MG63 (cell line): ENCODE results near the gene SUDS3. TPM values are rescaled to one million over a fixed set of nuclear protein-coding genes. Genes with fewer than 3 reads are reported as not detected.
A peak's percentile ranks its signal among the peaks of the same experiment; 100 is the strongest.
"Not testable (repeated sequence)": the region's sequence is repeated elsewhere in the genome, so short reads cannot be mapped to it uniquely, and the experiment has no call there.

ENCODE experiments used
- DNase-seq: peaks from one replicate; pipeline ENCODE4 v3.0.0-alpha.2; 2020
- H3K27me3 ChIP-seq: fragments of 250-450 bp; sonication (Bioruptor Pico); 2 replicates; pipeline ENCODE4 v1.5.1; 2020; ENCODE audit warnings: mild to moderate bottlenecking, moderate library complexity
- H3K36me3 ChIP-seq: fragments of 250-450 bp; sonication (Bioruptor Pico); 2 replicates; pipeline ENCODE4 v1.5.1; 2020; ENCODE audit warnings: mild to moderate bottlenecking, moderate library complexity
- H3K4me3 ChIP-seq: fragments of 250-450 bp; sonication (Bioruptor Pico); 2 replicates; pipeline ENCODE4 v1.5.1; 2020; ENCODE audit warnings: mild to moderate bottlenecking, moderate library complexity
- H3K9me3 ChIP-seq: fragments of 250-450 bp; sonication (Bioruptor Pico); 2 replicates; pipeline ENCODE4 v1.5.1; 2020; ENCODE audit warnings: mild to moderate bottlenecking, moderate library complexity
- total RNA-seq: library from RNA; depleted of rRNA; stranded (reverse); fragments of >200 nt; shearing (Covaris generic); gene quantifications from 2 replicates; pipeline ENCODE4 v1.2.3, GENCODE V29; 2014; ENCODE audit warnings: low replicate concordance

SUDS3 gene
- total RNA-seq, 1 experiment from 2014 or later, result 46.8 TPM

DNA sequence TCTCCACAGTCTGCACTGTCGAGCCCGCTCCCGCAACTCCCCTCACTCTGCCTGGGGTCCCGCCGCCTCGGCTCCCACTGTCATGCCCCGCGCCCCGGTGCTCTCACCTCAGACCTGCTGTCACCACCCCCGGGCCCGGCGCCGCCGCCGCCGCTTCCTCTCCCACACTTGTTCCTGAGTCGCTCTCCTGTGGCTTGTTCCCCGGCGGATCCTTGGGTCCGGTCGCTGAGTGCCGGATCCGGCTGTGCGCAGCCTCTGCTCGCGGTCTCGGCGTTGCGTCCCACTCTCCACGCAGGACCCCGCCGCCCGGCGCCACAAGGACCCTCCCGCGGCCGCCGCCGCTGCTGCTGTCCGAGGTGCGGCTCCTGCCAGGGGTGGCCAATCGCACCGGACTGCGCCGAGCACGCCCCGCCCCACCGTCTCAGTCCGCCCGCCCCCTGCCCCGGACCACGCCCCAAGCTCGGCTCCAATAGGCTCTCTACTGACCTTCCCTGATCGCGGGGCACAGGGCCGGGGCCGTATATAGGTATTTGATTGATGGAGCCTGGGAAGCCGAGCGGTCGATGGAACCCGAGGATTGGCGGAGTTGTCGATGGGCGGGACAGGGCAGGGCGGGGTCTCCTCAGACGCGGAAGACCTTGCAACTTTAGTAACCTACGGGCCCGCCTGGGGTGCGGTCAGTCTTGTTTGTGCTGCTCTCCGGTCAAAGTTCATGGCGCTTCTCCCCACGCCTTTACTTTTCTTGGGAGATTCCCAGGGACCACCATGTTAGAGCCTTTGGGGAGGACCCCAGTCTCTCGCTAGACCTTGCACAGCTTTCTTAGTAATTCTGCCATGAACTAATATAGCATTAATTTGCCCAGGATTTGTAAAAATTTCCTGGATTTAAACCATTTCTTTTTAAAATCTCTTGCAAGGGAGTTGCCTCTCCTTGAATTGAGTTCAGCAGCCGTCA, 3.5 kb upstream of the SUDS3 start, which contains the start of gene TAOK3:
TAOK3 (minus strand) TSS at position 367 of the 955 bp plus-strand sequence. CDS start 117,340 bp downstream, outside the sequence.
- Histone ChIP-seq H3K4me3 (peak within 1 kb of the TSS; percentile 98), H3K36me3 (no peaks in the 10 kb centered on the region), H3K27me3 (no peaks in the 10 kb centered on the region), H3K9me3 (no peaks in the 10 kb centered on the region)
- DNase-seq, result peak; percentile 98

DNA sequence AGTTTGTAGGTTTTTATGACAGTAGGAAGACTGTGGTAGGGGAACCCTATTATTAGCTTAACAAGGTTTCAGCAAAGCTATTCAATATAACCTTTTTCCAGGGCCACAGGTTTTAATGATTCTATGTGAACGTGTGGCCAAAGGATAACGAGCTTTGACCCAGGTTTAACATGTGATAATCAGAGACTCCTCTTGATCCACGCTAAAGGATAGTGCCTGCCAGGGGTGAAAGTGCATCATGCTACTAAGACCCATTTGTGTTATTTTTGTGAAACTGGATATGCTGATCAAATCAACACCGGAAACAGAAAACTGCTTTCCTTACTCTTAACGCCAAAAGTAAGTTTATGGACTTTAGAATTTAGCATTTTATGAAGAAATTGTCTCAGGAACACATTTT, 2.7 kb upstream of the SUDS3 start:
- no peak for DNase-seq
- Histone ChIP-seq H3K4me3 (peak overlapping the region; percentile 98), H3K36me3 (no peaks in the 10 kb centered on the region; the same call in 1 of the 2 replicates), H3K9me3 (no peaks in the 10 kb centered on the region), H3K27me3 (no peaks in the 10 kb centered on the region)

DNA sequence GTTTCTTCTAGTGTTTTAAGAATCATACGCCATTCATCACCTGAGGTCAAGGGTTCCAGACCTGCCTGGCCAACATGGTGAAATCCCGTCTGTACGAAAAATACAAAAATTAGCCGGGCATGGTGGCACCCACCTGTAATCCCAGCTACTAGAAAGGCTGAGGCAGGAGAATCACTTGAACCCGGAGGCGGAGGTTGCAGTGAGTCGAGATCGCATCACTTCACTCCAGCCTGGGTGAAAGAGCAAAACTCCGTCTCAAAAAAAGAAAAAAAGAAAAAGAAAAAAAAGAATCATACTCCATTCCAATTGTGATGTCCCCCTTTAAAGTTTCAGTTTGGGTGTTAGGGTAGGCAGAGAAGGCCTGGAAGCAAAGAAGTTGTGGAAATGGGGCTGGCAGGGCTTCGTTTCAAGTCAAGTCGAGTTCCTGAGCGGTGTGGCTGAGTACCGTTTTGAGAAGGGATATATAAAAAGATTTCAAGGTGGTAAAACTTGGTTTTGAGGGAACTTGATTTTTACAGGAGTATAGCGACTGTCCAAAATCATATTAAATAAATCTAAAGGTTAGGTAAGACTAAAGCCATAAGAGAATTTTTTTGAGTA, 2.1 kb upstream of the SUDS3 start:
- Histone ChIP-seq H3K9me3 (no peaks in the 10 kb centered on the region), H3K27me3 (no peaks in the 10 kb centered on the region), H3K36me3 (no peaks in the 10 kb centered on the region; the same call in 1 of the 2 replicates), H3K4me3 (no peak overlapping the region)
- no peak for DNase-seq

DNA sequence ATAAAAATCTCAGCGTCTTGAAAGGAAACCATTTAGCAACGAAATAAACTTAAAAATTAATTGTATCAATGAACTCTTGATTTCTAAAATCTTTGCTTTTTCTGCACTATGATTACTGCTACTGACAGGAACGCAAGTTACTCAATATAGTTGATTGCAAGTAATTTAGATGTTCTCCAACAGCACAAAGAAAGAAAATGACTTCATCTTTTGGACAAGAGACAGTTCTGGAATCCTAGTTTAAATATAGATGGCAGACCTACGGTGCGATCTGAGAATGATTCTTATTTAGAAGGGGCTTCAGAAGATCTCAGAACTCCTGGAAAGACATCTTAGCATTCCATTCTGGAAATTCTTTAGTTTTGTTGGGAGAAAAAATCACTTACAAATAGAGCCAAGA, 1.4 kb upstream of the SUDS3 start:
- Histone ChIP-seq H3K4me3 (no peak overlapping the region), H3K9me3 (no peaks in the 10 kb centered on the region), H3K27me3 (no peaks in the 10 kb centered on the region), H3K36me3 (peaks cover 5% of the 10 kb centered on the region)
- DNase-seq, result no peak

DNA sequence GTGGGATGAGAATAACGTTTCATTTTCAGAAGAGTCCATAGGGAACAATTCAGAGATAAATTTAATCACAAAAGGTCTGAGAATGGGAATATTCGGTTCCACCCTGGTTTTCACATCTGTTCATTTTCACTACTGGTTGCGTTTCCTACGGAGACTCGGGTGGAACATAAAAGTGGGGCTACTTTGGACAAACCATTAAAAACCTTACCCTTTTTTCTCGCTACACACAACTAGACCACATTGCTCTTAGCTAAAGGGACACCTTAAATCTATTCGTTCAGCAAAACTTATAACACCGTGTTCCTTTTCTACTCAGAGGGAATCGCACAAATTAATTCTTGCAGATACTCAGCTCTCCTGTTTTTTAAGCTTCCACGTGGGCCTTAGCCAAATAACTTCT, 1.0 kb upstream of the SUDS3 start:
- Histone ChIP-seq H3K9me3 (no peaks in the 10 kb centered on the region), H3K4me3 (no peak overlapping the region; the same call in 1 of the 2 replicates)
- DNase-seq, result no peak

DNA sequence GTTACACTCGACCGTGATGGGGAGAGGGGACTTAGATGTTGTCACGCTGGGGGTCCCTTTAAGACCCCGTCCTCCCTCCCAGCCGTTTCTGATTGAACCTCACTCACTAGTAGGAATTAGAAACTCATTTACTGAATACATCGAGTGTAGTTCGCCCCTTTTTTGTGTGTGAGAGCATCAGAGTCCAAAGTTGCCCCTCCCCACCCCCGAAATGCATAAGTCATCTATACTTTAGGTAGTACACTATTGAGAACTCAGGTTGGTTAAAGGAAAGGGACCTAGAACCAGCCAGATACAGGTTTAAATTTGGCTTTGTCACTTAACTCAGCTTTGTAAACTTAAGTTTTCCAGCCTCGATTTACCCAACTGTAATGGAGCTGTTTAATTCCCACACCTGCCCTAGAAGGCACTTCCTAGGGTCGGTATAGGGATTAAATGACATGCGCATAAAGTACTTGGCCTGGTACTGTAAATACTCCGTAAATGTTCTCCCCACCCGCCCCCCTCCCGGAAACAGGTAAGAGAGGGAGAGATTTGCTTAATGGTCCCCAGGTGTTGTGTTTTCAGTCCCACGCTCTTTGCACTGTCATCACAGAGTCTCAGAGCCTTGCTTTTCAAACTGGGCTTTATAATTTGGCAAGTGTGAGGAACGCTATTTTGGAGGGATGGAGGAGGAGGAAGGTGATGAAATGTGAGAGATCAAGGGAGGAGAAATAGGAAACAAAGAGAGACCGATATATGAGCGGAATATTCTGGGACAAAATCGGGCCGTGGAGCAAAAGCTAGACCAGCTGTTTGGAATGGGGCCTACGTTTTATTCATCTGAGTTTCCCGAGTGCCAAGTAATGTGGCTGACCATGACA, 897 bp downstream of the SUDS3 start:
- H3K36me3 ChIP-seq, result peaks cover 17% of the 10 kb centered on the region
- H3K27me3 ChIP-seq, result no peaks in the 10 kb centered on the region
- DNase-seq, result no peak
- peak overlapping the region; percentile 84 for H3K4me3 ChIP-seq
- no peaks in the 10 kb centered on the region for H3K9me3 ChIP-seq

More for the DNA sequence above, 1.0 kb upstream of the SUDS3 start:
- peaks cover 10% of the 10 kb centered on the region for H3K36me3 ChIP-seq
- H3K27me3 ChIP-seq, result no peaks in the 10 kb centered on the region

DNA sequence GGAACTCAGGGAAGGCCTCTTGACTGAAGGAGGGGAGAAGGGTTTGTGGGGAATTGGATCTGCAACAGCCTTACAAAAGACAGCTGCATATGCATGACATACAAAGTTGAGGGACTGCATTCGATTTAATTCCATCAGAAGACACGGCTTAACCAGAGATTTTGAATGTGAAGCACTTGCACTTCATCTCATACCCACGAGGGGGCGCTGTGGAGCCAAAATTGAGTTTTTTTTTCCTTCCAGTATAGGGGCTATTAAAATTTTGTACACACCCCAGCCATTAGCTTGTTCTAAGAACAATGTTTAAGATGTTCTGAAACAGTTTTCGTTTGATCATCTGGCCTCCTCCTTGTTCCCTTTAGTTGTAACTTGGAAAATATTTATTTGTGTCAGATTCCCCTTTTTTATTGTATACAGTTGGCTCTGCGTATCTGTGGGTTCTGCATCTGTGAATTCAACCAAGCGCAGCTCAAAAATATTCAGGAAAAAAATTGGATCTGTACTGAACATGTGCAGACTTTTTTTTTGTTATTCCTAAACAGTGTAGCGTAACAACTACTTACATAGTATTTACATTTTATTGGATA, 1.6 kb downstream of the SUDS3 start:
- Histone ChIP-seq H3K9me3 (no peaks in the 10 kb centered on the region), H3K27me3 (no peaks in the 10 kb centered on the region), H3K36me3 (peaks cover 18% of the 10 kb centered on the region), H3K4me3 (peak overlapping the region; percentile 84)
- DNase-seq, result no peak

DNA sequence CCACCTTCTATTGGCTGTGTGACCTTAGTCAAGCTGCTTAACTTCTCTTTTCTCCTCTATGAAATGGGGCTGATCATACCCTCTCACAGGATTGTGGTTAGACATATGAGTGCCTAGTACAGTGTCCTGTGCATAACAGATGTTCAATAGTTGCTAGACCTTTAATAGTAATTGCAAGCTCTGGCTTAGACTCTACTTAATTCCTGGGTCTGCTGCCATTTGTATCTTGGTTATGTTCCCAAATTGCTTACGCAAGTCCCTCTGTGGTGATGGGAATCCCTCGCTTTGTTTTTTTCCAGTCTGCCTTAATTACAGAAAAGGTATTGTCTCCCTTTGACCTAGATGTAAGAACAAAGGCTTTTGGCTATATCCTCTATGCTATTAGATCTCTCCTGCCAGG, 15.1 kb downstream of the SUDS3 start:
- H3K27me3 ChIP-seq, result no peaks in the 10 kb centered on the region
- no peak for DNase-seq
- peaks cover 61% of the 10 kb centered on the region for H3K36me3 ChIP-seq
- H3K4me3 ChIP-seq, result no peak overlapping the region
- H3K9me3 ChIP-seq, result no peaks in the 10 kb centered on the region

DNA sequence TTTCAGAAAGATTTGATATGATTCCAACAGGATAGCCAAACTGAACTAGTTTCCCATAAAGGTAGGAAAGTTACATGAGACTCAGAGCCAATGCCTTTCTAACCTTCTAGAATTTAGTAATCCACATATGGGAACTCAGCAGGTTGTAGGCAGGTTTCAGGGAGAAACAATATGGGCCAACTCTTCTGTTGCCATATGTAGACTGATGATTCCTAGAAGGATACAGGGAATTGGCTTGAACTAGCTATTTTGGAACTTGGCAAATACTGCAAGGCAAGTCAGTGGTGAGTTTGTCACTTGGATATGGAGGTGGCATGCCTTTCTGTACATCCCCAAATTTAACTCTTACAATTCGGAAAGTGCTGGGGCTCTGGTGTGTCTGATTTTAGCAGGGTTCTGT, 15.5 kb downstream of the SUDS3 start:
- no peaks in the 10 kb centered on the region for H3K9me3 ChIP-seq
- no peak overlapping the region for H3K4me3 ChIP-seq
- peaks cover 61% of the 10 kb centered on the region for H3K36me3 ChIP-seq
- no peaks in the 10 kb centered on the region for H3K27me3 ChIP-seq
- no peak for DNase-seq

DNA sequence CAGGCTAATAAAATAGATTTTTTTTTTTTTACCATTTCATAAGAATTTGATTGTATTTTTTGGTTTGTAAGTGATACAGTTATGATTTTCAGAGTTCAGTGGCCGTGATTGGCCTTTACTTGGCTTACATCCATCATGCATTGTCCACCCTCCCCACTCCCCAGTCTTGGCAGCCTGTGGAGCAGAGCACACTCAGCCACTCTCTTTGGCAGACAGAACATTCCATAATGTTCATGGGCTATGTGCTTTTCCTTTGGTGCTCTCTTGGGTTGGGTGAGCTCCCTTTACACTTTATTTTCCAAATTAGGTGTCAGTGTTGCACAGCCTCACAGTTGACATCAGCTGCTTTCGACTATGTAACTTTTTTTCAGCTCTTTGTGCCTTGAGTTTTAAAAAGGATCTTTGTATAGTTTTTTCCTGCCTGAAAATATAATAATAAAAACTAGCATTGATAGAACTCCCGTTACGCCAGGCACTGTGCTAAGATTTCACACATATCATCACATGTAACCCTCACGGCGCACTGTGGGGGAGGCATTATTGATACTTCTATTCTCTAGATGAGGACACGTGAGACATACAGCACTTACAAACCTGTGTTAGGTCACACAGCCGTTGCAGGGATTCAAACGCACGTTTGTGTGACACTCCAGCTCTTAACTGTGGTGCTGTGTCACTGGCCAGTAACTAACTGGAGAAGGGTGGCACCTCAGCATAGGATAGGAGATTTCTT, 21.5 kb downstream of the SUDS3 start:
- H3K9me3 ChIP-seq, result no peaks in the 10 kb centered on the region
- no peak overlapping the region for H3K4me3 ChIP-seq
- peaks cover 48% of the 10 kb centered on the region for H3K36me3 ChIP-seq
- DNase-seq, result no peak
- no peaks in the 10 kb centered on the region for H3K27me3 ChIP-seq

DNA sequence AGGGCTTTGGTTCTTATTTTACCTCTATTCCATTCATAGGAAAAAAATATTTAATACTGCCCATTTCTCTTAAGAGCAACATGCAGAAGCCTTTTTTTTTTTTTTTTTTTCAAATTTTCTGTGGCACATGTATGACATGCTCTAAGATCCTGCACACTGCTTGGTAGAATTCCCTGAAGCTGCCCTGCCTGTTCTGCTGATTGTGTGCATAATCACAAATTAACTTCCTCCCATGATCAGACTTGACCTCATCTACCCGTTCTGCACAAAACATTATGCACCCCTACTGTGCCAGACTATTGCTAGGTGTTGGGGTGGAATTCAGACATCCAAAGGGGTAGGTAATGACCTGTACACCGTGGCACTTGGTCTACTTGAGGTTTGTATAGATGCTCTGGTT, 22.2 kb downstream of the SUDS3 start:
- Histone ChIP-seq H3K36me3 (peaks cover 54% of the 10 kb centered on the region), H3K4me3 (no peak overlapping the region), H3K27me3 (no peaks in the 10 kb centered on the region), H3K9me3 (no peaks in the 10 kb centered on the region)
- no peak for DNase-seq

DNA sequence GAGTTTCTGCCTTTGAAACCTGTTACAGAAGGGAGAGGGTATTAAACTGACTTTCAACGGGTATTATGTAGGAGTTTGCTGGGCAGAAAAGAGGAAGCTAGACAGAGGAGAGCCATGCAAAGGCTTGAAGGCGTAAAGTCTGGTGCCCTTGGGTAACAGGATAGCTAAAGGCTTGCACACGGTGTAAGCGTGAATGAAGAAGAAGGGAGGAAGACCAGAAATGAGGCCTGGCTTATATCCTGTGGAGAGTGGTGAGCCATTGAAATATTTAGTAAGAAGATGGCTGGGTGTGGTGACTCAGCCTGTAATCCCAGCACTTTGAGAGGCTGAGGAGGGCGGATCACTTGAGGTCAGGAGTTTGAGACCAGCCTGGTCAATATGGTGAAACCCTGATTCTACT, 22.6 kb downstream of the SUDS3 start:
- H3K36me3 ChIP-seq, result peaks cover 54% of the 10 kb centered on the region
- H3K27me3 ChIP-seq, result no peaks in the 10 kb centered on the region
- DNase-seq, result peak; percentile 4
- no peaks in the 10 kb centered on the region for H3K9me3 ChIP-seq
- no peak overlapping the region for H3K4me3 ChIP-seq

DNA sequence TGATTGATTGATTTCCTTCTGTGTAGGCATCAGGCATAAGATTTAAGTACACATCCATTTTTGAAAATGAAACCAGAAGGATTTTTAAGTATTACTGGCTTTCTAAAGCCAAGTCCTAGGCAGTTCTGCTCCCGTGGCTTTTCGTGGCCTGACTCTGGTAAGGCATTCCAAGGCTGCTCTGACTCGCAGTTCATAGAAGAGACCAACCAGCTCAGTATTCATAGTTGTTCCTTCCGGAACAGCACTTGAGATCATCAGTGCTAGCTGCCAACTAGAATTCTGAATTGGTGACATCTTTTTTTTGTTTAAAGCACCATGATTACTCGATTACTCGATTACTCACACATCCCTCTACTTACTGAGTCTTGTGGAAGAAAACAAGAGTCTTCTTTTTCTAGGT, 25.9 kb downstream of the SUDS3 start:
- no peaks in the 10 kb centered on the region for H3K27me3 ChIP-seq
- DNase-seq, result peak; percentile 70

DNA sequence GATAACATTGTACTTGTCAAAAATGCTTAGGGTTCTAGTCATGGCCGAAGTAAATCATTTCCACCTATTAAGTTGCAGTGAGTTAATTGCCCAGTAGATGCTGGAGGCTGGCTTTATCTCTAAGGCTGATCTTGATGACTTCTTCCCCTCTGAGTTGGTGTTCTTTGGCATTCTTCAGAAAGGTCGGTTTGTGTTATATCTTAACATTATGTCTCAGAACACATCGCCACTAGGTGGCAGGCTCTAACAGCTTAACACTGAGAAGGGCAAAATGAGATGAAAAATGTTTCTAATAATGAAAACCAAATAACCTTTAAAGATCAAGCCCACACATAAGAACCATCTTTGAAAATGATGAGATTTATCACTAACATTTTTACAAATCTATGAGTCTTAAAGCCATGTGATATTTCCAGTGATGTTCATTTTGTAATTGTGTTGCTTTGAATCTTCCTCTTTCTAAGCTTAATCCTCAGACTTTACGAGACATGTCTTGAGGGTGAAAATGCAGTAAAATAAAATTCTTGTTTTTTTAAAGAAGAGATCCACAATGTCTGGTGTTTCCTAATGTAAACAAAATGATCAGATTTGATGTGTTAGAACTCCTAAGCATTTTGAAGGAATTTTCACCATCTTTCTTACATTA, 28.6 kb downstream of the SUDS3 start:
- peak; percentile 31 for DNase-seq

More for the DNA sequence above, 25.9 kb downstream of the SUDS3 start:
- no peak overlapping the region for H3K4me3 ChIP-seq
- H3K36me3 ChIP-seq, result peaks cover 53% of the 10 kb centered on the region
- H3K9me3 ChIP-seq, result no peaks in the 10 kb centered on the region

DNA sequence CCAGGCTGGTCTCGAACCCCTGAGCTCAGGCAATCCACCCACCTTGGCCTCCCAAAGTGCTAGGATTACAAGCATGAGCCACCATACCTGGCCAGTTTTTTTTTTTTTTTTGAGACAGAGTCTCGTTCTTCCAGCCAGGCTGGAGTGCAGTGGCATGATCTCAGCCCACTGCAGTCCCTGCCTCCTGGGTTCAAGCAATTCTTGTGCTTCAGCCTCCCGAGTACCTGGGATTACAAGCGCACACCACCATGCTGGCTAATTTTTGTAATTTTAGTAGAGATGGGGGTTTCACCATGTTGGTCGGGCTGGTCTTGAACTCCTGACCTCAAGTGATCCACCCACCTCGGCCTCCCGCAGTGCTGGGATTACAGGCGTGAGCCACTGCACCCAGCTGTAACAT, 31.9 kb downstream of the SUDS3 start:
- DNase-seq, H3K4me3 ChIP-seq, H3K27me3 ChIP-seq, H3K9me3 ChIP-seq: not testable (repeated sequence)
- peaks cover 54% of the 10 kb centered on the region for H3K36me3 ChIP-seq

More for the DNA sequence above, 28.6 kb downstream of the SUDS3 start:
- H3K9me3 ChIP-seq, result no peaks in the 10 kb centered on the region
- H3K36me3 ChIP-seq, result peaks cover 58% of the 10 kb centered on the region
- no peak overlapping the region for H3K4me3 ChIP-seq
- H3K27me3 ChIP-seq, result no peaks in the 10 kb centered on the region
